Ovary (tissue), 9 donors: ENCODE results near the gene SORL1. TPM values are rescaled to one million over a fixed set of nuclear protein-coding genes. Genes with fewer than 3 reads are reported as not detected.

Experiments used
- DNase-seq, 5 donors: peaks; one replicate each; pipeline ENCODE4 v3.0.0-alpha.2; 2019 to 2020
- H3K27ac ChIP-seq, 2 donors: fragments of 200-600 bp; one replicate each; pipeline versions ENCODE4 v1.5.1 to v1.8.0; 2019 to 2022
- H3K27me3 ChIP-seq: fragments of 200-600 bp; one replicate; pipeline ENCODE4 v1.8.0; 2022
- H3K36me3 ChIP-seq: fragments of 200-600 bp; sonication (generic); one replicate; pipeline ENCODE4 v1.5.1; 2019
- H3K4me1 ChIP-seq: one replicate; pipeline ENCODE4 v1.8.1; 2013; ENCODE audit warnings: mild to moderate bottlenecking, moderate library complexity; ENCODE audit not compliant: insufficient read depth
- H3K4me3 ChIP-seq: fragments of 200-600 bp; sonication (generic); one replicate; pipeline ENCODE4 v1.5.1; 2017
- H3K9me3 ChIP-seq, 2 donors: fragments of 200-600 bp in 1 of 2; sonication (generic) in 1 of 2; one replicate each; pipeline versions ENCODE4 v1.5.1 to v1.8.1; 2013 to 2019; ENCODE audit warnings: mild to moderate bottlenecking in 1 of 2, moderate library complexity in 1 of 2
- CTCF ChIP-seq, 3 donors: fragments of 450-650 bp in 2 of 3; fragments of 200-600 bp in 1 of 3; IDR thresholded peaks; one replicate each; pipeline versions ENCODE4 v1.5.1 to v1.8.0; 2016 to 2022; ENCODE audit warnings: antibody characterized with exemption in 3 of 3, mild to moderate bottlenecking in 1 of 3
- EP300 ChIP-seq: sonication (generic); formaldehyde crosslinking; IDR thresholded peaks from one replicate; pipeline ENCODE4 v1.6.1; 2017; ENCODE audit warnings: antibody characterized with exemption
- POLR2A ChIP-seq: fragments of 450-650 bp; IDR thresholded peaks from one replicate; pipeline ENCODE4 v1.6.1; 2017; ENCODE audit warnings: antibody characterized with exemption, mild to moderate bottlenecking, moderate library complexity
- WGBS, 3 donors: extraction: QIAGEN DNeasy Blood & Tissue Kit in 1 of 3; methylation state at CpG; one replicate each; pipeline versions ENCODE4 v1.1.5 to v1.1.7; 2013 to 2017; 5-methylcytosine and 5-hydroxymethylcytosine counted together
- intact Hi-C, 4 donors: fragments of 100-400 bp; cut with DNase I; formaldehyde crosslinking; loops; one replicate each; pipeline versions ENCODE4 v1.11.0 to v1.15.1; 2022 to 2023
- polyA plus RNA-seq, 2 donors: library from polyadenylated mRNA; stranded (reverse); fragments of 200-250 nt in 1 of 2; fragments of 350-450 nt in 1 of 2; fragmentation: Illumina TruSeq in 1 of 2; extraction: RNeasy Lipid Tissue Mini Kit (QIAGEN cat#74804) in 1 of 2; gene quantifications; one replicate each; pipeline ENCODE4 v1.2.3, GENCODE V29; 2013 to 2014
- total RNA-seq, 7 donors: library from RNA; depleted of rRNA in 2 of 7; stranded (reverse); fragments of >200 nt in 2 of 7; fragmentation: NEBNext Ultra II Directional in 3 of 7; extraction: Animal tissue kit (Norgen Biotek cat#: 25700) in 3 of 7; gene quantifications; one replicate each; pipeline versions ENCODE4 v1.1.0 to v1.2.4, GENCODE V29; 2016 to 2023
- donor health status: DM: no; HTN: no; CAD: no; lungs with moderate emphysema.
- donor health status: DM: no; HTN: no; CAD: no.
- donor health status: Bipolar disorder and iron deficiency.
- donor health status: DM: yes; HTN: yes; CAD: no.
- donor health status: DM: no; HTN: no; CAD: no.
- donor health status: DM: yes; HTN: yes; CAD: no.

SORL1 gene
- total and polyA plus RNA-seq, 9 donors: 2.9 to 64.5 (median 23.4) TPM

GRCh38 chr11:121552154-121552553, 100.0 kb downstream of the SORL1 start:
- intact Hi-C loops: no loop called here
- WGBS, 3 donors: 95% methylated on average over 5 of the region's 5 CpGs
- H3K9me3 ChIP-seq: no peaks in the 10 kb centered on the region
- no peaks in the 10 kb centered on the region for H3K27me3 ChIP-seq
- no peak for DNase-seq
- H3K4me1 ChIP-seq: peaks cover 3% of the 10 kb centered on the region
- H3K36me3 ChIP-seq: no peaks in the 10 kb centered on the region
- TF ChIP-seq EP300 (no peak), POLR2A (no peak), CTCF (IDR thresholded peaks at IDR 0.05) (no peak)
- H3K4me3 ChIP-seq: no peak overlapping the region
- no peak overlapping the region for H3K27ac ChIP-seq

DNA sequence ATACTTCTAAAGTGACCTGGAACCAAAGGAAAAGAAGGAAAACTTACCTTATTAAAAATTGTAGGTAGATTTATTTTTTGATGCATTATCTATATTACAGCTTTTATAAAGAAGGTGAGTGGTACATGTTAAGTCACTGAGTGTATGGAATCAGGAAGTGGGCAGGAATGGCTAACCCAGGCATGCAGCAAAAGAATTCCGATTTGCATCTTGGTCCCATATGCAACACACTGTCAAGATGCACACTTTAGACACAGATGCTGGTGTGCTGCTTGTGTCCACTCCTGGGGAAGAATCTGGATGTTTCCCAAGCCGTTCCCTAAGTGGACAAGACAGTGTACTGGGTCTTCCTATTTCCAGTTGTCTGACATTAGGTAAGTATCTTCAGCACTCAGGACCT, 100.5 kb downstream of the SORL1 start:
- H3K36me3 ChIP-seq: no peaks in the 10 kb centered on the region
- 92 to 95% (median 94%) methylated on average over 2 of the region's 2 CpGs for WGBS, 3 donors
- intact Hi-C loops: no loop called here

DNA sequence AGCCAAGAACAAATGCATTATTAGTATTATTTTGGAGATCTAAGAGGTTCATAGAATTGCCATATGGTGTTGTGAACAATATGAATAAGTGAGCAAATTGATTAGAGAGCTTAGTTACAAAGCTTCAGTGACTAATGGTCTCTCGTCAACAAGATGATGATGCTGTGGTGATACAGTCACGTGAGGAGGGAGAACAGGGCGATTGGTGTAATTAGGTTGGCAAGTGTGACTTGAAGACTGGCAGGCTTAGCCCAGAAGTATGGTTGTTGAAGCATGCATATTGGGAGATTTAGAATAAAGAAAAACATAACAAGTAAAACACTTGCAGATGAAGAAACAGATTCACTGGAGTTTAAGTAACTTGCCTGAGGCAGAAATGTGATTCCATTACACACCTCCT, 101.3 kb downstream of the SORL1 start:
- TF ChIP-seq CTCF (IDR thresholded peaks at IDR 0.05) (no peak), POLR2A (no peak), EP300 (no peak)
- Histone ChIP-seq H3K36me3 (no peaks in the 10 kb centered on the region), H3K4me1 (peaks cover 3% of the 10 kb centered on the region), H3K27ac (no peak overlapping the region), H3K27me3 (no peaks in the 10 kb centered on the region), H3K9me3 (no peaks in the 10 kb centered on the region), H3K4me3 (no peak overlapping the region)
- 81 to 91% (median 86%) methylated on average over 3 of the region's 3 CpGs for WGBS, 3 donors
- DNase-seq: no peak
- intact Hi-C loops: no loop called here

More for the DNA sequence above, 100.5 kb downstream of the SORL1 start:
- Histone ChIP-seq H3K4me3 (no peak overlapping the region), H3K27ac (no peak overlapping the region), H3K9me3 (no peaks in the 10 kb centered on the region), H3K27me3 (no peaks in the 10 kb centered on the region), H3K4me1 (peaks cover 3% of the 10 kb centered on the region)
- TF ChIP-seq EP300 (no peak), POLR2A (no peak), CTCF (IDR thresholded peaks at IDR 0.05) (no peak)
- DNase-seq: no peak

- peak in 4 of 5 donors; percentile 41 to 66 (median 52) for DNase-seq
- no peak for TF ChIP-seq CTCF (IDR thresholded peaks at IDR 0.05)
- TF ChIP-seq EP300: no peak
- TF ChIP-seq POLR2A: no peak
- no peaks in the 10 kb centered on the region for H3K27me3 ChIP-seq
- H3K4me1 ChIP-seq: peaks cover 3% of the 10 kb centered on the region
- no peaks in the 10 kb centered on the region for H3K9me3 ChIP-seq
- 36 to 52% (median 52%) methylated on average over 11 of the region's 11 CpGs for WGBS, 3 donors
- H3K36me3 ChIP-seq: no peaks in the 10 kb centered on the region
- intact Hi-C loops: no loop called here
- no peak overlapping the region for H3K27ac ChIP-seq
- H3K4me3 ChIP-seq: no peak overlapping the region
These were observed 101.7 kb downstream of the SORL1 start for GRCh38 chr11:121553806-121554205.
